Sigmoid colon (tissue), 7 donors: ENCODE measurements around the gene RRP1. TPM values are rescaled to one million over a fixed set of nuclear protein-coding genes. Genes with fewer than 3 reads are reported as not detected.

Experiments used
- DNase-seq: peaks from one replicate; pipeline ENCODE4 v3.0.0-alpha.2; 2019
- H3K27ac ChIP-seq, 4 donors: fragments of 200-600 bp; sonication (generic); one replicate each; pipeline ENCODE4 v1.5.1; 2016 to 2019; ENCODE audit warnings: mild to moderate bottlenecking in 1 of 4
- H3K27me3 ChIP-seq, 3 donors: fragments of 200-600 bp; sonication (generic); one replicate each; pipeline ENCODE4 v1.5.1; 2019; ENCODE audit warnings: mild to moderate bottlenecking in 1 of 3
- H3K36me3 ChIP-seq, 4 donors: fragments of 200-600 bp; sonication (generic); one replicate each; pipeline ENCODE4 v1.5.1; 2016 to 2019
- H3K4me1 ChIP-seq, 4 donors: fragments of 200-600 bp; sonication (generic); one replicate each; pipeline ENCODE4 v1.5.1; 2017 to 2019
- H3K4me3 ChIP-seq, 4 donors: fragments of 200-600 bp; sonication (generic); one replicate each; pipeline ENCODE4 v1.5.1; 2017 to 2019; ENCODE audit warnings: mild to moderate bottlenecking in 2 of 4, moderate library complexity in 1 of 4
- H3K9me3 ChIP-seq, 4 donors: fragments of 200-600 bp in 3 of 4; sonication (generic) in 3 of 4; one replicate each; pipeline versions ENCODE4 v1.5.1 to v1.6.1; 2013 to 2019
- CTCF ChIP-seq, 4 experiments: fragments of 450-650 bp in 3 of 4; fragments of 200-600 bp in 1 of 4; IDR thresholded peaks; one replicate each; pipeline ENCODE4 v1.5.1; 2016 to 2019; ENCODE audit warnings: antibody characterized with exemption in 4 of 4, mild to moderate bottlenecking in 3 of 4, moderate library complexity in 2 of 4
- EP300 ChIP-seq, 4 donors: sonication (generic); formaldehyde crosslinking; IDR thresholded peaks; one replicate each; pipeline ENCODE4 v1.6.1; 2017; ENCODE audit warnings: antibody characterized with exemption in 4 of 4
- POLR2A ChIP-seq, 2 donors: fragments of 450-650 bp; IDR thresholded peaks; one replicate each; pipeline ENCODE4 v1.6.1; 2016; ENCODE audit warnings: antibody characterized with exemption in 2 of 2, mild to moderate bottlenecking in 2 of 2, moderate library complexity in 2 of 2
- POLR2AphosphoS5 ChIP-seq, 4 donors: sonication (generic); formaldehyde crosslinking; IDR thresholded peaks; one replicate each; pipeline ENCODE4 v1.6.1; 2017; ENCODE audit warnings: antibody characterized with exemption in 4 of 4
- WGBS, 2 donors: extraction: QIAGEN DNeasy Blood & Tissue Kit; methylation state at CpG; one replicate each; pipeline ENCODE4 v1.1.7; 2013; 5-methylcytosine and 5-hydroxymethylcytosine counted together
- intact Hi-C: fragments of 100-400 bp; cut with DNase I; formaldehyde crosslinking; loops from one replicate; pipeline ENCODE4 v1.15.1; 2023
- polyA plus RNA-seq, 3 donors: library from polyadenylated mRNA; stranded (reverse); fragments of 200-250 nt; gene quantifications; one replicate each; pipeline ENCODE4 v1.2.3, GENCODE V29; 2013
- total RNA-seq, 4 donors: library from RNA; depleted of rRNA; stranded (reverse); fragments of >200 nt; gene quantifications; one replicate each; pipeline ENCODE4 v1.1.0, GENCODE V29; 2016
- donor health status: healthy with polysubstance abuse.
- donor health status: Bipolar disorder and iron deficiency.
- donor health status: healthy.

RRP1 gene
- total and polyA plus RNA-seq, 7 donors = 3.9 to 16.2 (median 10.5) TPM

- no peak overlapping the region for H3K27ac ChIP-seq
- peaks cover 9 to 19% (median 13%) of the 10 kb centered on the region in 4 donors for H3K36me3 ChIP-seq
- intact Hi-C loops = no loop called here
- no peaks in the 10 kb centered on the region for H3K9me3 ChIP-seq
- H3K27me3 ChIP-seq = no peaks in the 10 kb centered on the region
- no peak for DNase-seq
- peaks cover 0 to 27% (median 14%) of the 10 kb centered on the region in 4 donors for H3K4me1 ChIP-seq
- no peak overlapping the region for H3K4me3 ChIP-seq
- TF ChIP-seq POLR2AphosphoS5 (IDR thresholded peaks at IDR 0.05) (no peak), POLR2A (IDR thresholded peaks at IDR 0.05) (no peak), EP300 (IDR thresholded peaks at IDR 0.05) (no peak), CTCF (IDR thresholded peaks at IDR 0.05) (no peak)
- 93 to 94% methylated on average over 11 of the region's 11 CpGs for WGBS, 2 donors
Measured at GRCh38 chr21:43769325-43769958, 19.9 kb upstream of the RRP1 start.

- Histone ChIP-seq H3K4me1 (peaks cover 0 to 34% (median 21%) of the 10 kb centered on the region in 4 donors), H3K36me3 (peaks cover 9 to 22% (median 14%) of the 10 kb centered on the region in 4 donors), H3K27ac (no peak overlapping the region), H3K4me3 (no peak overlapping the region), H3K27me3 (no peaks in the 10 kb centered on the region), H3K9me3 (no peaks in the 10 kb centered on the region)
- TF ChIP-seq POLR2AphosphoS5 (IDR thresholded peaks at IDR 0.05) (no peak), EP300 (IDR thresholded peaks at IDR 0.05) (no peak), POLR2A (IDR thresholded peaks at IDR 0.05) (no peak), CTCF (IDR thresholded peaks at IDR 0.05) (no peak)
- intact Hi-C loops = no loop called here
- 92 to 95% methylated on average over 21 of the region's 21 CpGs for WGBS, 2 donors
- DNase-seq = no peak
Measured at GRCh38 chr21:43770066-43770655, 19.2 kb upstream of the RRP1 start.

GRCh38 chr21:43771199-43771675 lies 18.1 kb upstream of the RRP1 start:
- Histone ChIP-seq H3K4me3 (no peak overlapping the region), H3K4me1 (peaks cover 0 to 38% (median 25%) of the 10 kb centered on the region in 4 donors), H3K36me3 (peaks cover 9 to 22% (median 14%) of the 10 kb centered on the region in 4 donors), H3K27me3 (no peaks in the 10 kb centered on the region), H3K27ac (no peak overlapping the region), H3K9me3 (no peaks in the 10 kb centered on the region)
- TF ChIP-seq POLR2A (IDR thresholded peaks at IDR 0.05) (no peak), POLR2AphosphoS5 (IDR thresholded peaks at IDR 0.05) (no peak), EP300 (IDR thresholded peaks at IDR 0.05) (no peak), CTCF (IDR thresholded peaks at IDR 0.05) (no peak)
- WGBS, 2 donors = 82 to 88% methylated on average over 13 of the region's 13 CpGs
- intact Hi-C loops = no loop called here
- DNase-seq = no peak

GRCh38 chr21:43771698-43772424 lies 17.5 kb upstream of the RRP1 start:
- H3K27me3 ChIP-seq = no peaks in the 10 kb centered on the region
- H3K4me1 ChIP-seq = peaks cover 0 to 35% (median 26%) of the 10 kb centered on the region in 4 donors
- intact Hi-C loops = no loop called here
- no peak for DNase-seq
- no peak overlapping the region for H3K4me3 ChIP-seq
- no peak for TF ChIP-seq POLR2AphosphoS5 (IDR thresholded peaks at IDR 0.05)
- no peak for TF ChIP-seq EP300 (IDR thresholded peaks at IDR 0.05)
- TF ChIP-seq CTCF (IDR thresholded peaks at IDR 0.05) = no peak
- no peak for TF ChIP-seq POLR2A (IDR thresholded peaks at IDR 0.05)
- H3K36me3 ChIP-seq = peaks cover 9 to 22% (median 14%) of the 10 kb centered on the region in 4 donors
- H3K27ac ChIP-seq = no peak overlapping the region
- H3K9me3 ChIP-seq = no peaks in the 10 kb centered on the region
- WGBS, 2 donors = 84 to 87% methylated on average over 13 of the region's 13 CpGs
